ENCODE measurements around the gene TOMM5. TPM values are rescaled to one million over a fixed set of nuclear protein-coding genes. Genes with fewer than 3 reads are reported as not detected.

Gene TOMM5
- total RNA-seq, 2 donors from 2014 or later: 49.1 to 58.5 TPM

DNA sequence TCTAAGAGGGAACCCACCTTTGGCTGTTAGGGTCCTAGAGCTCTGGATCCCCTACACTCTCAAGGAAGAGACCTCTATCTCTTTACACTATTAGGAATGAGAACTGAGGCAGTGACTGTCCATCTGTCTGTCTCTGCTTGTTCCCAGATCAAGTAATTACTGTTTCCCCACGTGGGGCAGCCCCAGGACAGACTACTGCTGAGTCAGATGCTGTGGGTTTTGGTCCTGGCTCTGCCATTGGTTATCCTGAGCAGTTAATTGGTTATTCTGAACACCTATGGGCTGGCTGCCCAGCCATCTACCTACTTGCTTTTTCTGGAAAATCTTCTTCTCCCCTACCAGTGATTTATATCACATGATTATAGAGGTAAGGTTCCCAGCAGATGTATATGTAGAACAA is 49.5 kb downstream of the TOMM5 start:
- ATAC-seq (no peak), DNase-seq (no peak)
- intact Hi-C loops (cut with DNase I, micrococcal nuclease): no loop called here

DNA sequence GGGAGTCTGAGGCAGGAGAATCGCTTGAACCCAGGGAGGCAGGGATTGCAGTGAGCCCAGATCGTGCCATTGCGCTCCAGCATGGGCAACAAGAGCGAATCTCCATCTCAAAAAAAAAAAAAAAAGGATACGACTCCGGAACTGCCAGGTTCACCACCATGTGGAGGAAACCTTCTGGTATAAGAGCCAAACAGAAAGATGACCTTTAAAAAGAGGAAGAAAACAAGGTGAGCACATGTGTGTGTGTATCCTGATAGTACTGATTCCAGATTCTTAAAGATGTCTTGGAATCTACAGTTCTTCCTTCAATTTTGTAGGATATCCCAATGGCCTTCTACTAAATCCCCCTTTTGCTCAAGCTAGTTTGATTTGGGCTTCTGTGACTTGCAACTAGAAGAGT is 49.9 kb downstream of the TOMM5 start:
- ATAC-seq (no peak), DNase-seq (no peak)
- intact Hi-C loops (cut with DNase I, micrococcal nuclease): no loop called here

DNA sequence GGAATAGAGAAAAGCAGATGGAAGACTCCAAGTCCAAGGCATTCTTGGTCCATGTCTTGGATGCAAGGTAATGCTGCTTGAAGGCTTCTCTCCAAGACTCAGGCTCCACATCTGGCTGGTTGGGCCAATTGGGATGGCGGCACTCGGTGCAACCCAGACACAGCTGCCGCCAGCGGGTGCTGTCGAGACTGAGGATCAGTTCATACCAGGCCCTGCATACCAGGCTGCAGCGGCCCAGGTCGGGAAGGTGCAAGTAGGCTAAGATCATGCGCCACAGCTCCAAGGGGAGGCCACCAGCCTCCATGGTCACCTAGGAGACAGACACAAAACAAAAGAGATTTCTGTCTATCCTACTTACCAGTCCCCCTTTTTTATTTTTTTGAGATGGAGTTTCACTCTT is 50.9 kb downstream of the TOMM5 start:
- ATAC-seq (no peak), DNase-seq (no peak)
- intact Hi-C loops (cut with DNase I, micrococcal nuclease): no loop called here

DNA sequence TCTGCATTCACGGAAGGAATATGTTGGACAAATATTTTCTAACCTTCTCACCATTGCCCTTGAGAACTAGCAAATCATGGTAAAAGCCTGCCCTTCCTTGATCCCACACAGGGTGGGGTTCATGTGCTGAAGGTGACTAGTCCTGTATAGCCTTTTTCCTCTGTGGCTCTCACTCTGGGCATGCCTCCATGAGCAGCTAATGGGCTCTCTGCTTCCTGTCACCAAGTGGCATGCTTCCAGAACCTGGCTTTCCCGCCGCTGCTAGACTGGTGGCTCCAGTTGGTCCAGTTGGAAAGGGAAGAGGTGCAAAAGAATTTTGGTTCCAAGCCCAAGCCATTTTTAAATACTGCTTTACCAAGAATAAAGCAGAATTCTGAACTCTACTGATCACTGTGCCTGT is 51.8 kb downstream of the TOMM5 start:
- peak; percentile 97 for ATAC-seq
- intact Hi-C loops (cut with DNase I, micrococcal nuclease): no loop called here
- peak; percentile 42 to 50 for DNase-seq

DNA sequence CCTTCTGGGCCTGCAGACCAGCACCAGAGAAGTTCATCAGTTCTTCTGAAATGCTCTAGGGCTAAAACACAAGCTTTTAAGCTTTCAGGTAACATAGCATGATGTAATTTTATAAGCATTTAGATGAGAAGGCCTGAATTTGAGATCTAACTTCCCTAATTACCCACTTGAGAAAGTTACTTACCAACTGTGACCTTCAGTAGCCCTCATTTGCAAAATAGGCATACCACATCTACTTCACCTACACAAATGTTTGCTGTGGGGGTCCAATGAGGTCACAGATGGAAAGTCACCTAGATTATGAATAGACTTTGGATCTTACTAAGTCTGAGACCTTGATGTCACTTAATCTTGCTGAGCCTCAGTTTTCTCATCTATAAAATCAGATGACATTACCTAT is 52.8 kb downstream of the TOMM5 start:
- intact Hi-C loops (cut with DNase I, micrococcal nuclease): no loop called here
- ATAC-seq (no peak), DNase-seq (no peak)

Other genes with a start within 250 kb of the TOMM5 start
- gene GRHPR, start 169.9 kb downstream of the TOMM5 start, total RNA-seq: 10 to 100 TPM; 70.4 to 78.4 TPM
- gene ZBTB5, start 127.1 kb downstream of the TOMM5 start, total RNA-seq: 1 to 10 TPM; 8.7 to 10.0 TPM
- 10 to 100 TPM in 1 of 2 donors, 1 to 10 TPM in 1; 8.5 to 11.4 TPM for gene POLR1E, start 106.6 kb downstream of the TOMM5 start, total RNA-seq
- 1 to 10 TPM; 4.0 to 4.4 TPM for gene FBXO10, start 16.2 kb downstream of the TOMM5 start, total RNA-seq
- gene FRMPD1, start 58.4 kb upstream of the TOMM5 start, total RNA-seq: under 1 TPM in 1 of 2 donors, not detected in 1; 0.06 TPM
- gene TRMT10B, start 161.2 kb upstream of the TOMM5 start, total RNA-seq: 1 to 10 TPM; 6.6 to 7.2 TPM
- 10 to 100 TPM; 30.5 to 31.4 TPM for gene EXOSC3, start 192.5 kb upstream of the TOMM5 start, total RNA-seq
- 10 to 100 TPM; 21.2 to 26.9 TPM for gene DCAF10, start 208.2 kb upstream of the TOMM5 start, total RNA-seq

All from left colon (tissue), 2 donors.